Astrocyte of the spinal cord (primary cell): ENCODE results near the gene ADIPOR2.

ENCODE experiments used
- DNase-seq: peaks from one replicate; pipeline ENCODE4 v3.0.0; 2011; ENCODE audit warnings: low read depth, low spot score
- H3K4me3 ChIP-seq: 2 replicates; pipeline ENCODE4 v1.5.1; 2011; ENCODE audit warnings: low read depth, mild to moderate bottlenecking, low read length, moderate library complexity
- in situ Hi-C: cut with HindIII; loops from 2 replicates; pipeline ENCODE4 v1.10.0; 2017; ENCODE audit warnings: low sequenced_read_pairs
- TF ChIP-seq, protein P1 (sequence below): IDR thresholded peaks from 2 replicates; pipeline ENCODE4 v1.5.1; 2012; ENCODE audit warnings: low read depth, mild to moderate bottlenecking, low read length, inconsistent platforms

Gene ADIPOR2

DNA sequence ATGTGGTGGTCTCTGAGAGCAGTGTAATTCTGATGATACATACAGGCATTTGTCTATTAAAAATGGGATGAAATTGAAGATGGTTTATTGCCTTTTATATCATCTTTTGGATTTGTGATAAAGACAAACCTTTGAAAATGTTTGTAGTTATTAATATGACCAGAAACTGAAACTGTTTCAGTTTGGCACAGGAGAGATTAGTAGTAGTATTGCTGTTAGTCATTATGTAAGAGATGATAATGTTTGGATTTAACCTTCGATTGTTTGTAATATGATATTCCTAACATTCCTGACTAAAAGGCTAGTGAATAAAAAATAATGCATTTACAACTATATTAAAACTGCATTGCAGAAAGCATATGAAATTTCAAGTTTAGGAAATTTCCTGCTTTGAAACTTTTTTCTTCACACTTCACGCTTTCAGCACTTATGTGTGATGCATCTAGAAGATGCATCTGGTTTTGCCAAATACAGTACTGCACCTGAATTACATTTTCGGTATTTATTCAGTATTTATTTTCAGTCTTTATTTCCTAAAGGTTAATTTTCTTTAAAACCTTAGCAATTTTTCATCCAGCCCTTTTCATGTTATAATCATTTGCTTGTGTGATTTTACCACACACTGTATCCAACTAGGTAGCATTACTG is 25.5 kb downstream of the ADIPOR2 start:
- no peak overlapping the region for H3K4me3 ChIP-seq
- TF ChIP-seq, protein P1, sequence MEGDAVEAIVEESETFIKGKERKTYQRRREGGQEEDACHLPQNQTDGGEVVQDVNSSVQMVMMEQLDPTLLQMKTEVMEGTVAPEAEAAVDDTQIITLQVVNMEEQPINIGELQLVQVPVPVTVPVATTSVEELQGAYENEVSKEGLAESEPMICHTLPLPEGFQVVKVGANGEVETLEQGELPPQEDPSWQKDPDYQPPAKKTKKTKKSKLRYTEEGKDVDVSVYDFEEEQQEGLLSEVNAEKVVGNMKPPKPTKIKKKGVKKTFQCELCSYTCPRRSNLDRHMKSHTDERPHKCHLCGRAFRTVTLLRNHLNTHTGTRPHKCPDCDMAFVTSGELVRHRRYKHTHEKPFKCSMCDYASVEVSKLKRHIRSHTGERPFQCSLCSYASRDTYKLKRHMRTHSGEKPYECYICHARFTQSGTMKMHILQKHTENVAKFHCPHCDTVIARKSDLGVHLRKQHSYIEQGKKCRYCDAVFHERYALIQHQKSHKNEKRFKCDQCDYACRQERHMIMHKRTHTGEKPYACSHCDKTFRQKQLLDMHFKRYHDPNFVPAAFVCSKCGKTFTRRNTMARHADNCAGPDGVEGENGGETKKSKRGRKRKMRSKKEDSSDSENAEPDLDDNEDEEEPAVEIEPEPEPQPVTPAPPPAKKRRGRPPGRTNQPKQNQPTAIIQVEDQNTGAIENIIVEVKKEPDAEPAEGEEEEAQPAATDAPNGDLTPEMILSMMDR: no peak
- no peak for DNase-seq
- in situ Hi-C loops: no loop called here

DNA sequence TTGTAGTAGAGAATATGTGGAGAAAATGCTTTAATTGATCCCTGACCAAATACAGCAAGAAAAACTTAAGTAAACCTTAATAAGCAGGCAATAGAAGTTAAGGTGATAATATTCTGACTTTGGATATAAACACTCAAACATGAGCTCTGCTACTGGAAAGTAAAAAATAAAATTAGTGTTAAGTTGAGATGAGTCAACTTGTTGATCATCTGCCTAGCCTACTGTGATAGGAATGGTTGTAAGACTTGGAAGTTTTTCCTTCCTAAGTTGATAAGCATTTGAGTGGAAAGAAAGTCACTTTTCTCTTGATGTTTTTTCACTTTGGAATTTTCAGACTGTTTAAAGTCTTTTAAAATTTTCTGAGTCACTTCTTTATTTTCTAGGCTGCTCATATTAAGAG is 26.0 kb downstream of the ADIPOR2 start:
- TF ChIP-seq, protein P1: no peak
- no peak overlapping the region for H3K4me3 ChIP-seq
- peak; percentile 23 for DNase-seq
- in situ Hi-C loops: no loop called here

DNA sequence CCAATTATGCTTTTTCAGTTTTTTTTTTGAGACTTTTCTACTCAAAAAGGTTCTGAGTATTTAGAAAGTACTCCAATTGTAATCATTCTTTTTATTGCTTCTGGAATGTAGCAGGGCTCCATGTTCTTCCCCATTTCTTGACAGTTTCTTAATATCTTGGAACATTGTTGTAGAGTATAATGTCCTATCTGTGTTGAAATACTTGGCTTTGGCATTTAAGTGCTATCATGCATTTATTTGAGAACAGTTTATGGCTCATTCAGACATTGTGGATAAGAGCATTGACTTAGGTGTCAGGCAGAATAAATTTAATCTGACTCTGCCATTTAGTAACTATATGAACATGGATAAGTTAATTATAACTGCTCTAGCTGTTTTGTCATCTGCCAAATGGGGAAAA is 28.3 kb downstream of the ADIPOR2 start:
- H3K4me3 ChIP-seq: no peak overlapping the region
- TF ChIP-seq, protein P1: no peak
- no peak for DNase-seq
- in situ Hi-C loops: no loop called here

DNA sequence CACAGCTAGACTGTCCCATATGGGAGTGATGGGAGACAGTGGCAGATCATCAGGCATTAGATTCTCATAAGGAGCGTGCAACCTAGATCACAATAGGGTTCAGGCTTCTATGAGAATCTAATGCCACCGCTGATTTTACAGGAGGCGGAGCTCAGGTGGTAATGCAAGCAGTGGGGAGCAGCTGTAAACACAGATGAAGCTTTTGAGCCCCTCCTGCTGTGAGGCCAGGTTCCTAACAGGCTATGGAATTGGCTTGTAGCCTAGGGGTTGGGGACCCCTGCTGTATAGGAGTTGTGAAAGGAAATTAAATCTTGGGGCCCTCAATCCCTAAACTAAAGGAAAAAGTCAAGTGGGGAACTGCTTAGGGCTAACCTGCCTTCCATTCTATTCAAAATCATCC is 29.6 kb downstream of the ADIPOR2 start:
- TF ChIP-seq, protein P1: no peak
- in situ Hi-C loops: no loop called here
- no peak for DNase-seq
- H3K4me3 ChIP-seq: no peak overlapping the region

DNA sequence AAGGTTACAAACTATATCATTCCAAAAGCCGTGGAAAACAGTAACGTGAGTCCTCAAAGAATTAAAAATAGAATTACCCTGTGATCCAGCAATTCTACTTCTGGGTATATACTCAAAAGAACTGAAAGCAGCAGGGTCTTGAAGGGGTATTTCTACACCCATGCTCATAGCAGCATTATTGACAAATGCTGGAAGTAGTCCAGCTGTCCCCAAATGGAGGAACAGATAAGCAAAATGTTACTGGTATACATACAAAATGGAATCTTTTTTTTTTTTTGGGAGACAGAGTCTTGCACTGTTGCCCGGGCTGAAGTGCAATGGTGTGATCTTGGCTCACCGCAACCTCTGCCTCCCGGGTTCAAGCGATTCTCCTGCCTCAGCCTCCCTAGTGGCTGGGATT is 32.9 kb downstream of the ADIPOR2 start:
- in situ Hi-C loops: no loop called here
- H3K4me3 ChIP-seq: no peak overlapping the region
- no peak for DNase-seq
- TF ChIP-seq, protein P1: no peak

DNA sequence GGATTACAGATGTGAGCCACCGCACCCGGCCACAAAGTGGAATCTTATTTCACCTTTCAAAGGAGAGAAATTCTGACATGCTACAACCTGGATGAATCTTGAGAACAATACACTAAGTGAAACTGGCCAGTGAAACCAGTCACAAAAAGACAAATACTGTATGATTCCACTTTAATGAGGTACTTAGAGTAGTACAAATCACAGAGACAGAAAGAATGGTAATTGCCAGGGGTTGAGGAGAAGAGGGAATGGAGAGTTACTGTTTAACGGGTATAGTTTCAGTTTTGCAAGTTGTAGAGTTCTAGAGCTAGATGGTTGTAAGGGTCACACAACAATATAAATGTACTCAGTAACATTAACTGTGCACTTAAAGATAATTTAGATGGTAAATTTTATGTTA is 33.4 kb downstream of the ADIPOR2 start:
- H3K4me3 ChIP-seq: no peak overlapping the region
- in situ Hi-C loops: no loop called here
- TF ChIP-seq, protein P1: no peak
- DNase-seq: no peak
